Endodermal cell (in vitro differentiated cells): Measurements from ENCODE around the gene PMM1. TPM values are rescaled to one million over a fixed set of nuclear protein-coding genes. Genes with fewer than 3 reads are reported as not detected.

Source experiments
- DNase-seq: peaks from one replicate; pipeline ENCODE4 v3.0.0-alpha.2; 2017
- H3K27ac ChIP-seq: 2 replicates; pipeline ENCODE4 v1.5.1; 2013; ENCODE audit warnings: mild to moderate bottlenecking, low read depth, low read length, moderate library complexity
- H3K27me3 ChIP-seq: 2 replicates; pipeline ENCODE4 v1.6.1; 2013; ENCODE audit warnings: mild to moderate bottlenecking, low read length, moderate library complexity; ENCODE audit not compliant: insufficient read depth, control insufficient read depth, poor library complexity, severe bottlenecking
- H3K36me3 ChIP-seq: 2 replicates; pipeline ENCODE4 v1.7.0; 2013; ENCODE audit warnings: mild to moderate bottlenecking, low read length, moderate library complexity; ENCODE audit not compliant: control insufficient read depth, insufficient read depth
- H3K4me1 ChIP-seq: one replicate; pipeline ENCODE4 v1.7.0; 2013; ENCODE audit warnings: low read length; ENCODE audit not compliant: control insufficient read depth, insufficient read depth
- H3K4me3 ChIP-seq: 2 replicates; pipeline ENCODE4 v1.5.1; 2013; ENCODE audit warnings: mild to moderate bottlenecking, low read length, moderate library complexity
- H3K9ac ChIP-seq: 2 replicates; pipeline ENCODE4 v1.6.1; 2013; ENCODE audit warnings: mild to moderate bottlenecking, low read length, moderate library complexity; ENCODE audit not compliant: poor library complexity, severe bottlenecking; ENCODE audit errors: extremely low read depth
- H3K9me3 ChIP-seq: 2 replicates; pipeline ENCODE4 v1.6.1; 2013; ENCODE audit warnings: mild to moderate bottlenecking, low read length, moderate library complexity; ENCODE audit not compliant: control insufficient read depth
- H3K27ac Mint-ChIP-seq: 2 replicates; pipeline ENCODE4 v1.8.0; 2020; ENCODE audit warnings: mixed read lengths
- H3K27me3 Mint-ChIP-seq: 2 replicates; pipeline ENCODE4 v1.8.0; 2021; ENCODE audit warnings: mild to moderate bottlenecking, mixed read lengths; ENCODE audit not compliant: insufficient read depth
- H3K36me3 Mint-ChIP-seq: 2 replicates; pipeline ENCODE4 v1.8.0; 2020; ENCODE audit warnings: low read depth, mixed read lengths
- H3K4me1 Mint-ChIP-seq: 2 replicates; pipeline ENCODE4 v1.8.0; 2020; ENCODE audit warnings: mixed read lengths
- H3K4me3 Mint-ChIP-seq: 2 replicates; pipeline ENCODE4 v1.8.0; 2020; ENCODE audit warnings: mild to moderate bottlenecking, moderate library complexity, mixed read lengths
- H3K9me3 Mint-ChIP-seq: 2 replicates; pipeline ENCODE4 v1.8.0; 2020; ENCODE audit warnings: mild to moderate bottlenecking, mixed read lengths
- WGBS, 2 experiments: methylation state at CpG; one replicate each; pipeline versions ENCODE4 v1.1.5 to v1.1.7; 2013; ENCODE audit warnings: missing lambda C conversion rate in 2 of 2, mixed read lengths in 1 of 2; ENCODE audit not compliant: insufficient coverage in 1 of 2, insufficient read length in 1 of 2; 5-methylcytosine and 5-hydroxymethylcytosine counted together
- total RNA-seq, 2 donors: library from RNA; stranded (reverse); fragmentation: NEBNext Ultra II Directional in 1 of 2; extraction: Animal tissue kit (Norgen Biotek cat#: 25700) in 1 of 2; gene quantifications; 2 replicates in 1 of 2; 3 replicates in 1 of 2; pipeline ENCODE4 v1.2.1, GENCODE V29; 2021
- TF ChIP-seq, protein P1 (sequence below): fragments of 200-600 bp; sonication (generic); conservative IDR thresholded peaks from 2 replicates; pipeline ENCODE4 v1.5.0; 2021; ENCODE audit warnings: antibody characterized with exemption, mild to moderate bottlenecking

PMM1 gene
- total RNA-seq, 2 donors from 2014 or later: 19.0 to 32.3 TPM

DNA sequence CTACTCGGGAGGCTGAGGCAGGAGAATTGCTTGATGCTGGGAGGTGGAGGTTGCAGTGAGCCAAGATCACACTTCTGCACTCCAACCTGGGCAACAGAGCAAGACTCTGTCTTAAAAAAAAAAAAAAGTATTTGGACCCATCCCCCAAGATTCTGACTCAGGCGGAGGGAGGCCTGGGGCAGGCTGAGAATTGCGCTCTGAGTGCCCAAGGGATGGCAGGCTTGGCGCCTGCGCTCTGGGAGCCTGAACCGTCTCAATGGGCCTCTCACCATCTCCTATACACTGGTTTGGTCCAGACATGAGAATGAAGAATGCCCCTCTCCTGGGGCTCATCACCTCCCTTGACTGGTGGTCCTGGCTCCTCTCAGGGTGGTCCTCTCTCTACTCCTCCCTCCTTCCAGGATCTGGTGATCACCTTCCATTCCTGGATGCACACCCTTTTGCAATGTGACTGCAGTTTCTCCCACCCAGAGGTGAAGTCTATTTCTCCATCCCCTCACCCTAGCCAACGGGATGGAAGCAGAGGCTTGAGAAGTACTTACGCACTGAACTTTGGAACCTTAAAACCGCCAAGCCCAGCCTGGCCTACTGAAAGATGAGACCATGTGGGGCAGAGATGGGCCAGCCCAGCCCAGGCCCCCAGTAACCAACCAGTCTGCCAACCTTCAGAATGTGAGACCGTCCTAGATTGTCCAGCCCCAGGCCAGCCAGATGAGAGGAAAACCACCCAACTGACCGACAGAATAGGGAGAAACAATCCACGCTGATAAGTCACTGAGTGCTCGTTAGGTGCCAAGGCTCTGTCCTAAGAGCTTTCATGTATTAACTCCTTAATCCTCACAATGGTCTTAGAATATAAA is 50.3 kb downstream of the PMM1 start:
- Histone ChIP-seq H3K9ac (no peak overlapping the region), H3K27me3 (no peaks in the 10 kb centered on the region), H3K4me3 (no peak overlapping the region), H3K27ac (no peak overlapping the region), H3K9me3 (no peaks in the 10 kb centered on the region), H3K4me1 (no peaks in the 10 kb centered on the region), H3K36me3 (peaks cover 19% of the 10 kb centered on the region)
- 93 to 96% methylated on average over 10 to 13 of the region's 13 CpGs for WGBS, 2 experiments
- no peaks in the 10 kb centered on the region for H3K9me3 Mint-ChIP-seq
- H3K4me3 Mint-ChIP-seq: no peak overlapping the region
- peaks cover 33% of the 10 kb centered on the region for H3K36me3 Mint-ChIP-seq
- no peak for DNase-seq
- TF ChIP-seq, protein P1, sequence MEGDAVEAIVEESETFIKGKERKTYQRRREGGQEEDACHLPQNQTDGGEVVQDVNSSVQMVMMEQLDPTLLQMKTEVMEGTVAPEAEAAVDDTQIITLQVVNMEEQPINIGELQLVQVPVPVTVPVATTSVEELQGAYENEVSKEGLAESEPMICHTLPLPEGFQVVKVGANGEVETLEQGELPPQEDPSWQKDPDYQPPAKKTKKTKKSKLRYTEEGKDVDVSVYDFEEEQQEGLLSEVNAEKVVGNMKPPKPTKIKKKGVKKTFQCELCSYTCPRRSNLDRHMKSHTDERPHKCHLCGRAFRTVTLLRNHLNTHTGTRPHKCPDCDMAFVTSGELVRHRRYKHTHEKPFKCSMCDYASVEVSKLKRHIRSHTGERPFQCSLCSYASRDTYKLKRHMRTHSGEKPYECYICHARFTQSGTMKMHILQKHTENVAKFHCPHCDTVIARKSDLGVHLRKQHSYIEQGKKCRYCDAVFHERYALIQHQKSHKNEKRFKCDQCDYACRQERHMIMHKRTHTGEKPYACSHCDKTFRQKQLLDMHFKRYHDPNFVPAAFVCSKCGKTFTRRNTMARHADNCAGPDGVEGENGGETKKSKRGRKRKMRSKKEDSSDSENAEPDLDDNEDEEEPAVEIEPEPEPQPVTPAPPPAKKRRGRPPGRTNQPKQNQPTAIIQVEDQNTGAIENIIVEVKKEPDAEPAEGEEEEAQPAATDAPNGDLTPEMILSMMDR: no peak
- H3K27me3 Mint-ChIP-seq: no peaks in the 10 kb centered on the region
- H3K27ac Mint-ChIP-seq: no peak overlapping the region
- H3K4me1 Mint-ChIP-seq: peaks cover 17% of the 10 kb centered on the region

GRCh38 chr22:41538583-41538982 is 51.1 kb downstream of the PMM1 start:
- no peaks in the 10 kb centered on the region for H3K9me3 ChIP-seq
- DNase-seq: no peak
- H3K4me1 ChIP-seq: no peaks in the 10 kb centered on the region
- peaks cover 23% of the 10 kb centered on the region for H3K36me3 ChIP-seq
- H3K4me1 Mint-ChIP-seq: peaks cover 15% of the 10 kb centered on the region
- TF ChIP-seq, protein P1: no peak
- 89 to 95% methylated on average over 8 of the region's 8 CpGs for WGBS, 2 experiments
- no peak overlapping the region for H3K4me3 Mint-ChIP-seq
- peaks cover 37% of the 10 kb centered on the region for H3K36me3 Mint-ChIP-seq
- H3K27ac ChIP-seq: no peak overlapping the region
- no peak overlapping the region for H3K9ac ChIP-seq
- H3K4me3 ChIP-seq: no peak overlapping the region
- H3K27ac Mint-ChIP-seq: no peak overlapping the region
- H3K27me3 ChIP-seq: no peaks in the 10 kb centered on the region
- no peaks in the 10 kb centered on the region for H3K27me3 Mint-ChIP-seq
- no peaks in the 10 kb centered on the region for H3K9me3 Mint-ChIP-seq

DNA sequence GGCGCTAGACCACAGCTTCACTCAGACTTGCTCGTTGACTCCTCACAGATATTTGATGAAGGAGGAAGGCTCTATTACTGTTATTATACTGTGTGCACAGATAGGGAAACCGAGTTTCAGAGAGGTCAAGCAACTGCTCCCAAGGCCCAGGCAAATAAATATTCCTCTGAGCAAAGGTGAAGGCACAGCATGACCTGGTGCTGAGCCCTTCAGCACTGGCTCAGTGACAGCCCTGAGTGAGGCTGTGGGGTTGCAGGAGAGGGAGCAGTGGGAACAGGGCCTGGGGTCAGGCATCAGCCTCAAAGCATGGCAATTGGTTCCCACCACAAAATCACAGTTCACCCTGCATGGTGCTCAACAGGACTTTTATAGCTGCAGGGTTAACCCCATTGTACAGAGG is 52.4 kb downstream of the PMM1 start:
- Mint-ChIP-seq H3K9me3 (no peaks in the 10 kb centered on the region), H3K27ac (no peak overlapping the region), H3K36me3 (peaks cover 39% of the 10 kb centered on the region), H3K27me3 (no peaks in the 10 kb centered on the region), H3K4me3 (no peak overlapping the region), H3K4me1 (peaks cover 4% of the 10 kb centered on the region)
- Histone ChIP-seq H3K36me3 (peaks cover 33% of the 10 kb centered on the region), H3K4me3 (no peak overlapping the region), H3K9me3 (no peaks in the 10 kb centered on the region), H3K9ac (no peak overlapping the region), H3K27me3 (no peaks in the 10 kb centered on the region), H3K27ac (no peak overlapping the region), H3K4me1 (peaks cover 2% of the 10 kb centered on the region)
- TF ChIP-seq, protein P1: no peak
- no peak for DNase-seq
- 89 to 100% methylated on average over 2 to 3 of the region's 3 CpGs for WGBS, 2 experiments
